H9 (cell line): ENCODE measurements around the gene ACACA. TPM values are rescaled to one million over a fixed set of nuclear protein-coding genes. Genes with fewer than 3 reads are reported as not detected.

Experiments
- DNase-seq: peaks from one replicate; pipeline ENCODE4 v3.0.0-alpha.2; 2017
- H2AFZ ChIP-seq: one replicate; pipeline ENCODE4 v1.6.1; 2013; ENCODE audit warnings: mild to moderate bottlenecking, low read length, control low read depth, moderate library complexity
- H2AK5ac ChIP-seq: 2 replicates; pipeline ENCODE4 v1.6.1; 2013; ENCODE audit warnings: low read length, control low read depth, mixed read lengths; ENCODE audit not compliant: insufficient read length
- H2BK120ac ChIP-seq: one replicate; pipeline ENCODE4 v1.6.1; 2013; ENCODE audit warnings: low read depth, mild to moderate bottlenecking, low read length, control low read depth, inconsistent platforms; ENCODE audit not compliant: poor library complexity, severe bottlenecking
- H2BK12ac ChIP-seq: 2 replicates; pipeline ENCODE4 v1.6.1; 2013; ENCODE audit warnings: low read length, control low read depth, mixed read lengths, low read depth; ENCODE audit not compliant: insufficient read length
- H2BK15ac ChIP-seq: 2 replicates; pipeline ENCODE4 v1.6.1; 2013; ENCODE audit warnings: low read depth, low read length, control low read depth
- H2BK20ac ChIP-seq: one replicate; pipeline ENCODE4 v1.6.1; 2013; ENCODE audit warnings: low read depth, mild to moderate bottlenecking, low read length, control low read depth, inconsistent platforms; ENCODE audit not compliant: poor library complexity, severe bottlenecking
- H2BK5ac ChIP-seq: 2 replicates; pipeline ENCODE4 v1.6.1; 2013; ENCODE audit warnings: low read length, control low read depth, mixed read lengths; ENCODE audit not compliant: insufficient read length
- H3K14ac ChIP-seq: 2 replicates; pipeline ENCODE4 v1.6.1; 2013; ENCODE audit warnings: low read length, control low read depth; ENCODE audit not compliant: insufficient read depth
- H3K18ac ChIP-seq: 2 replicates; pipeline ENCODE4 v1.6.1; 2013; ENCODE audit warnings: low read depth, mild to moderate bottlenecking, mixed read lengths, low read length, control low read depth; ENCODE audit not compliant: insufficient read length
- H3K23ac ChIP-seq: 2 replicates; pipeline ENCODE4 v1.6.1; 2013; ENCODE audit warnings: low read length, control low read depth, mixed read lengths, low read depth; ENCODE audit not compliant: insufficient read length
- H3K23me2 ChIP-seq: 2 replicates; pipeline ENCODE4 v1.6.1; 2013; ENCODE audit warnings: low read depth, mild to moderate bottlenecking, mixed read lengths, low read length, control low read depth; ENCODE audit not compliant: insufficient read length, poor library complexity, severe bottlenecking
- H3K27ac ChIP-seq: 2 replicates; pipeline ENCODE4 v1.5.1; 2013; ENCODE audit warnings: low read length, control low read depth, mixed read lengths, low read depth; ENCODE audit not compliant: insufficient read length
- H3K27me3 ChIP-seq: 2 replicates; pipeline ENCODE4 v1.6.1; 2013; ENCODE audit warnings: low read length, control low read depth, inconsistent platforms; ENCODE audit not compliant: insufficient read depth
- H3K4ac ChIP-seq: 2 replicates; pipeline ENCODE4 v1.6.1; 2013; ENCODE audit warnings: low read depth, mild to moderate bottlenecking, control low read depth, inconsistent platforms, low read length, moderate library complexity
- H3K4me1 ChIP-seq: 2 replicates; pipeline ENCODE4 v1.6.1; 2013; ENCODE audit warnings: low read length, control low read depth, inconsistent platforms; ENCODE audit not compliant: insufficient read depth
- H3K4me2 ChIP-seq: 2 replicates; pipeline ENCODE4 v1.6.1; 2013; ENCODE audit warnings: low read length, control low read depth, mixed read lengths; ENCODE audit not compliant: insufficient read length, insufficient read depth
- H3K56ac ChIP-seq: 2 replicates; pipeline ENCODE4 v1.6.1; 2013; ENCODE audit warnings: low read depth, mild to moderate bottlenecking, mixed read lengths, low read length, control low read depth; ENCODE audit not compliant: insufficient read length
- H3K79me1 ChIP-seq: 2 replicates; pipeline ENCODE4 v1.6.1; 2013; ENCODE audit warnings: low read depth, mild to moderate bottlenecking, moderate library complexity, low read length, control low read depth, inconsistent platforms; ENCODE audit not compliant: insufficient read depth, poor library complexity, severe bottlenecking
- H3K79me2 ChIP-seq: 2 replicates; pipeline ENCODE4 v1.6.1; 2013; ENCODE audit warnings: low read length, control low read depth, inconsistent platforms; ENCODE audit not compliant: insufficient read depth
- H3K9ac ChIP-seq: 2 replicates; pipeline ENCODE4 v1.6.1; 2013; ENCODE audit warnings: low read length, control low read depth, mixed read lengths; ENCODE audit not compliant: insufficient read length; ENCODE audit errors: extremely low read depth
- H3K9me3 ChIP-seq: one replicate; pipeline ENCODE4 v1.6.1; 2013; ENCODE audit warnings: low read depth, low read length, inconsistent platforms; ENCODE audit not compliant: control insufficient read depth
- H3T11ph ChIP-seq: one replicate; pipeline ENCODE4 v1.6.1; 2013; ENCODE audit warnings: mild to moderate bottlenecking, low read length, control low read depth, inconsistent platforms
- H4K20me1 ChIP-seq: one replicate; pipeline ENCODE4 v1.6.1; 2013; ENCODE audit not compliant: control insufficient read depth, insufficient read length, insufficient read depth
- H4K5ac ChIP-seq: 2 replicates; pipeline ENCODE4 v1.6.1; 2013; ENCODE audit warnings: low read depth, mild to moderate bottlenecking, mixed read lengths, low read length, control low read depth; ENCODE audit not compliant: insufficient read length
- H4K8ac ChIP-seq: replicated peaks from 2 replicates; pipeline ENCODE4 v1.6.1; 2013; ENCODE audit warnings: low read length, control low read depth, mixed read lengths, low read depth; ENCODE audit not compliant: insufficient read length
- H4K91ac ChIP-seq: 2 replicates; pipeline ENCODE4 v1.6.1; 2013; ENCODE audit warnings: low read depth, mild to moderate bottlenecking, moderate library complexity, mixed read lengths, low read length, control low read depth; ENCODE audit not compliant: insufficient read length
- H3K27ac Mint-ChIP-seq, 3 experiments: 2 replicates in 2 of 3; 3 replicates in 1 of 3; pipeline ENCODE4 v1.8.0; 2020 to 2021; ENCODE audit warnings: mixed read lengths in 3 of 3, mild to moderate bottlenecking in 1 of 3, moderate library complexity in 1 of 3
- H3K27me3 Mint-ChIP-seq: 2 replicates; pipeline ENCODE4 v1.8.0; 2021; ENCODE audit warnings: low read depth, mild to moderate bottlenecking, moderate library complexity, mixed read lengths
- H3K36me3 Mint-ChIP-seq, 3 experiments: 2 replicates in 2 of 3; 3 replicates in 1 of 3; pipeline ENCODE4 v1.8.0; 2020 to 2021; ENCODE audit warnings: low read depth in 3 of 3, mixed read lengths in 3 of 3; ENCODE audit not compliant: insufficient read depth in 1 of 3
- H3K4me1 Mint-ChIP-seq, 2 experiments: 2 replicates each; pipeline ENCODE4 v1.8.0; 2020; ENCODE audit warnings: mixed read lengths in 2 of 2
- H3K4me3 Mint-ChIP-seq, 2 experiments: 2 replicates in 1 of 2; 3 replicates in 1 of 2; pipeline ENCODE4 v1.8.0; 2020 to 2021; ENCODE audit warnings: mild to moderate bottlenecking in 2 of 2, mixed read lengths in 2 of 2, moderate library complexity in 1 of 2
- H3K9me3 Mint-ChIP-seq, 2 experiments: 2 replicates in 1 of 2; 3 replicates in 1 of 2; pipeline ENCODE4 v1.8.0; 2020; ENCODE audit warnings: mild to moderate bottlenecking in 2 of 2, mixed read lengths in 2 of 2, moderate library complexity in 1 of 2
- WGBS: extraction: QIAGEN DNeasy Blood & Tissue Kit; methylation state at CpG from one replicate; pipeline ENCODE4 v1.1.7; 2013; ENCODE audit warnings: missing lambda C conversion rate, low lambda C conversion rate, mixed read lengths; ENCODE audit not compliant: insufficient read length; ENCODE audit errors: extremely low coverage; 5-methylcytosine and 5-hydroxymethylcytosine counted together
- total RNA-seq: library from RNA; stranded (reverse); gene quantifications from 2 replicates; pipeline ENCODE4 v1.2.1, GENCODE V29; 2021
- TF ChIP-seq, protein P1 (sequence below): fragments of 200-600 bp; sonication (generic); conservative IDR thresholded peaks from 3 replicates; pipeline ENCODE4 v1.8.0; 2021; ENCODE audit warnings: antibody characterized with exemption, mild to moderate bottlenecking

Gene ACACA
- total RNA-seq, 1 experiment from 2014 or later, result 135 TPM

DNA sequence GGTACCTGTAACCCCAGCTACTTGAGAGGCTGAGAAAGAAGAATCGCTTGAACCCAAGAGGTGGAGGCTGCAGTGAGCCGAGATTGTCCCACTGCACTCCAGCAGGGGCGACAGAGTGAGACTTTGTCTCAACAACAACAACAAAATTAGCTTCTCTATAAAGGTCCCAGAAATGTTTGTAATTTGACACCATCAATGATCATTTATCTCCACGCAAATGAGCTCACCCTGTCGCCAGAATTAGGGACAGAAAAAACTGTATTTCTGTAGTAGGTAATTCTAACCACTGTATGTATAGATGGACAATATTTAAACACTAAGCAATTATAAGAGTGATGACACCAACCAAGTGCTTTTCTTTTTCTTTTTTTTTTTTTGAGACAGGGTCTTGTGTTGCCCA, 20.2 kb downstream of the ACACA start:
- no peak overlapping the region for H3K18ac ChIP-seq
- H3K79me1 ChIP-seq, result no peaks in the 10 kb centered on the region
- no peak overlapping the region for H2BK20ac ChIP-seq
- no peaks in the 10 kb centered on the region for H3K23me2 ChIP-seq
- no peak for DNase-seq
- no peaks in the 10 kb centered on the region for H3K9me3 Mint-ChIP-seq
- H3K4ac ChIP-seq, result no peak overlapping the region
- H3K79me2 ChIP-seq, result no peaks in the 10 kb centered on the region
- H3K27me3 ChIP-seq, result no peaks in the 10 kb centered on the region
- no peak overlapping the region for H2AFZ ChIP-seq
- H2BK12ac ChIP-seq, result no peak overlapping the region
- H4K91ac ChIP-seq, result no peak overlapping the region
- no peak overlapping the region for H3K27ac ChIP-seq
- no peak overlapping the region for H3K23ac ChIP-seq
- no peak overlapping the region for H2BK15ac ChIP-seq
- H3K27ac Mint-ChIP-seq, result no peak overlapping the region
- H4K5ac ChIP-seq, result no peak overlapping the region
- no peak overlapping the region for H3K4me3 Mint-ChIP-seq
- H3K9ac ChIP-seq, result no peak overlapping the region
- H3K27me3 Mint-ChIP-seq, result no peaks in the 10 kb centered on the region
- H4K20me1 ChIP-seq, result no peaks in the 10 kb centered on the region
- WGBS, result no CpG with 5 or more reads among the region's 5 CpGs
- H3K56ac ChIP-seq, result no peak overlapping the region
- H3K4me1 Mint-ChIP-seq, result peaks cover 4 to 10% of the 10 kb centered on the region in 2 experiments
- no peak overlapping the region for H3K4me2 ChIP-seq
- no peak overlapping the region for H3T11ph ChIP-seq
- H3K14ac ChIP-seq, result no peak overlapping the region
- H3K36me3 Mint-ChIP-seq, result no peaks in the 10 kb centered on the region
- TF ChIP-seq, protein P1, sequence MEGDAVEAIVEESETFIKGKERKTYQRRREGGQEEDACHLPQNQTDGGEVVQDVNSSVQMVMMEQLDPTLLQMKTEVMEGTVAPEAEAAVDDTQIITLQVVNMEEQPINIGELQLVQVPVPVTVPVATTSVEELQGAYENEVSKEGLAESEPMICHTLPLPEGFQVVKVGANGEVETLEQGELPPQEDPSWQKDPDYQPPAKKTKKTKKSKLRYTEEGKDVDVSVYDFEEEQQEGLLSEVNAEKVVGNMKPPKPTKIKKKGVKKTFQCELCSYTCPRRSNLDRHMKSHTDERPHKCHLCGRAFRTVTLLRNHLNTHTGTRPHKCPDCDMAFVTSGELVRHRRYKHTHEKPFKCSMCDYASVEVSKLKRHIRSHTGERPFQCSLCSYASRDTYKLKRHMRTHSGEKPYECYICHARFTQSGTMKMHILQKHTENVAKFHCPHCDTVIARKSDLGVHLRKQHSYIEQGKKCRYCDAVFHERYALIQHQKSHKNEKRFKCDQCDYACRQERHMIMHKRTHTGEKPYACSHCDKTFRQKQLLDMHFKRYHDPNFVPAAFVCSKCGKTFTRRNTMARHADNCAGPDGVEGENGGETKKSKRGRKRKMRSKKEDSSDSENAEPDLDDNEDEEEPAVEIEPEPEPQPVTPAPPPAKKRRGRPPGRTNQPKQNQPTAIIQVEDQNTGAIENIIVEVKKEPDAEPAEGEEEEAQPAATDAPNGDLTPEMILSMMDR, result peak; percentile 39; the same call in 2 of the 3 replicates
- H3K4me1 ChIP-seq, result no peaks in the 10 kb centered on the region
- H3K9me3 ChIP-seq, result no peaks in the 10 kb centered on the region
- H2BK5ac ChIP-seq, result no peak overlapping the region
- no peak overlapping the region for H2BK120ac ChIP-seq
- H4K8ac ChIP-seq, result no peak overlapping the region
- no peak overlapping the region for H2AK5ac ChIP-seq
